PC-9 (cell line): Measurements from ENCODE around the gene FAM83C. TPM values are rescaled to one million over a fixed set of nuclear protein-coding genes. Genes with fewer than 3 reads are reported as not detected.

Experiments
- BruUV-seq: library from RNA; stranded (reverse); fragments of 400-500 nt; replicated peaks from 2 replicates; lab custom pipeline; 2021; lab: Mats Ljungman, UMichigan
- CTCF ChIA-PET: fragments of 300-600 bp; sonication (Branson Sonifier 250); formaldehyde crosslinking; loops from one replicate; lab custom pipeline; 2022; ENCODE audit warnings: antibody characterized with exemption; lab: Charles Lee
- POLR2A ChIA-PET: fragments of 300-600 bp; sonication (Branson Sonifier 250); formaldehyde crosslinking; loops from one replicate; lab custom pipeline; 2022; ENCODE audit warnings: antibody characterized with exemption; ENCODE audit not compliant: unreplicated experiment; lab: Charles Lee
- DNase-seq, 2 experiments: peaks; one replicate each; pipeline versions ENCODE4 v3.0.0 to v3.0.0-alpha.2; 2015 to 2022; ENCODE audit warnings: mixed read lengths in 1 of 2
- H2AFZ ChIP-seq: fragments of 200-600 bp; sonication (generic); 2 replicates; pipeline ENCODE4 v1.8.1; 2017; ENCODE audit warnings: antibody characterized with exemption
- H3F3A ChIP-seq: fragments of 200-600 bp; sonication (generic); 2 replicates; pipeline ENCODE4 v1.8.1; 2017; ENCODE audit warnings: antibody characterized with exemption, mild to moderate bottlenecking, low read depth; ENCODE audit not compliant: insufficient read depth
- H3K27ac ChIP-seq: fragments of 200-600 bp; sonication (generic); 2 replicates; pipeline ENCODE4 v1.6.1; 2016; ENCODE audit warnings: mixed run types
- H3K27me3 ChIP-seq: fragments of 200-600 bp; sonication (generic); 2 replicates; pipeline ENCODE4 v1.6.1; 2016; ENCODE audit warnings: low read depth, mixed run types; ENCODE audit not compliant: insufficient read depth
- H3K36me3 ChIP-seq: fragments of 200-600 bp; sonication (generic); 2 replicates; pipeline ENCODE4 v1.6.1; 2016; ENCODE audit warnings: low read depth, mixed run types
- H3K4me1 ChIP-seq: fragments of 200-600 bp; sonication (generic); replicated peaks from 2 replicates; pipeline ENCODE4 v1.6.1; 2016; ENCODE audit warnings: mixed run types; ENCODE audit not compliant: insufficient read depth
- H3K4me2 ChIP-seq: fragments of 200-600 bp; sonication (generic); 2 replicates; pipeline ENCODE4 v1.6.1; 2017; ENCODE audit warnings: mixed run types
- H3K4me3 ChIP-seq: fragments of 200-600 bp; sonication (generic); 2 replicates; pipeline ENCODE4 v1.6.1; 2016; ENCODE audit warnings: mixed run types
- H3K79me2 ChIP-seq: fragments of 200-600 bp; sonication (generic); 2 replicates; pipeline ENCODE4 v1.6.1; 2017; ENCODE audit warnings: low read depth, mixed run types
- H3K9me2 ChIP-seq: fragments of 200-600 bp; sonication (generic); 2 replicates; pipeline ENCODE4 v1.8.1; 2017; ENCODE audit warnings: mild to moderate bottlenecking; ENCODE audit not compliant: insufficient read depth
- H3K9me3 ChIP-seq: fragments of 200-600 bp; sonication (generic); 2 replicates; pipeline ENCODE4 v1.8.1; 2016; ENCODE audit warnings: low read depth; ENCODE audit not compliant: insufficient read depth
- H4K20me1 ChIP-seq: fragments of 200-600 bp; sonication (generic); 2 replicates; pipeline ENCODE4 v1.8.1; 2017; ENCODE audit not compliant: insufficient read depth
- CTCF ChIP-seq: fragments of 200-600 bp; sonication (generic); conservative IDR thresholded peaks from 2 replicates; pipeline ENCODE4 v1.6.1; 2017; ENCODE audit warnings: mixed run types, antibody characterized with exemption, mild to moderate bottlenecking, moderate library complexity
- EZH2 ChIP-seq: fragments of 200-600 bp; sonication (generic); IDR thresholded peaks from 2 replicates; pipeline ENCODE4 v1.8.0; 2017; ENCODE audit warnings: antibody characterized with exemption, low read depth
- intact Hi-C: fragments of 100-400 bp; cut with micrococcal nuclease; formaldehyde crosslinking; loops from one replicate; pipeline ENCODE4 v1.10.0; 2022; ENCODE audit not compliant: unreplicated experiment
- total RNA-seq: library from RNA; stranded (reverse); gene quantifications from 2 replicates; pipeline ENCODE4 v1.2.3, GENCODE V29; 2021

Gene FAM83C
- total RNA-seq, 1 experiment from 2014 or later, result not detected

- no TSS peak for BruUV-seq
- intact Hi-C loops, result no loop called here
- CTCF ChIA-PET, result no interaction called here
These were observed 17.8 kb downstream of the FAM83C start for GRCh38 chr20:35274172-35275092.

GRCh38 chr20:35273449-35274171 lies 18.6 kb downstream of the FAM83C start:
- Histone ChIP-seq H3K27me3 (no peaks in the 10 kb centered on the region), H3K4me1 (peaks cover 8% of the 10 kb centered on the region), H3F3A (peaks cover 5% of the 10 kb centered on the region), H2AFZ (no peak overlapping the region), H3K79me2 (peaks cover 14% of the 10 kb centered on the region), H3K4me3 (no peak overlapping the region), H4K20me1 (peaks cover 4% of the 10 kb centered on the region; the same call in 1 of the 2 replicates), H3K4me2 (no peak overlapping the region), H3K9me3 (no peaks in the 10 kb centered on the region), H3K36me3 (peaks cover 5% of the 10 kb centered on the region; the same call in 1 of the 2 replicates), H3K9me2 (no peaks in the 10 kb centered on the region), H3K27ac (no peak overlapping the region)
- intact Hi-C loops, result no loop called here
- no peak for DNase-seq
- BruUV-seq, result no TSS peak
- POLR2A ChIA-PET, result interaction anchor here (0.6 kb wide), 4 partner anchors 33 to 694 kb away, joined by 3 to 6 read pairs (median 5); partner anchors contain the start of gene ACSS2
- CTCF ChIA-PET, result no interaction called here
- no peak for TF ChIP-seq EZH2
- no peak for TF ChIP-seq CTCF

More at GRCh38 chr20:35274172-35275092, 17.8 kb downstream of the FAM83C start:
- H2AFZ ChIP-seq, result no peak overlapping the region
- H3K4me2 ChIP-seq, result no peak overlapping the region
- H3K9me2 ChIP-seq, result no peaks in the 10 kb centered on the region
- peaks cover 5% of the 10 kb centered on the region; the same call in 1 of the 2 replicates for H4K20me1 ChIP-seq
- peaks cover 14% of the 10 kb centered on the region for H3K79me2 ChIP-seq
- H3F3A ChIP-seq, result peaks cover 13% of the 10 kb centered on the region
- no peak overlapping the region for H3K27ac ChIP-seq
- no peaks in the 10 kb centered on the region for H3K9me3 ChIP-seq
- no peak for DNase-seq
- POLR2A ChIA-PET, result no interaction called here
- H3K27me3 ChIP-seq, result no peaks in the 10 kb centered on the region
- H3K4me1 ChIP-seq, result peaks cover 8% of the 10 kb centered on the region
- H3K4me3 ChIP-seq, result no peak overlapping the region
- no peak for TF ChIP-seq CTCF
- no peak for TF ChIP-seq EZH2
- H3K36me3 ChIP-seq, result peaks cover 13% of the 10 kb centered on the region; the same call in 1 of the 2 replicates

- no peak overlapping the region for H2AFZ ChIP-seq
- H3K4me2 ChIP-seq, result no peak overlapping the region
- peaks cover 6% of the 10 kb centered on the region for H3K4me1 ChIP-seq
- no peaks in the 10 kb centered on the region for H3K9me3 ChIP-seq
- no peaks in the 10 kb centered on the region for H4K20me1 ChIP-seq
- BruUV-seq, result no TSS peak
- no peaks in the 10 kb centered on the region for H3K27me3 ChIP-seq
- POLR2A ChIA-PET, result no interaction called here
- no peak for DNase-seq
- TF ChIP-seq CTCF (no peak), EZH2 (no peak)
- H3K4me3 ChIP-seq, result no peak overlapping the region
- H3F3A ChIP-seq, result no peaks in the 10 kb centered on the region
- H3K9me2 ChIP-seq, result no peaks in the 10 kb centered on the region
- intact Hi-C loops, result no loop called here
- H3K36me3 ChIP-seq, result no peaks in the 10 kb centered on the region
- CTCF ChIA-PET, result no interaction called here
- peaks cover 10% of the 10 kb centered on the region for H3K79me2 ChIP-seq
- no peak overlapping the region for H3K27ac ChIP-seq
These were observed 20.3 kb downstream of the FAM83C start for GRCh38 chr20:35271904-35272303.
